OCI-LY7 (cell line): Measurements from ENCODE around the gene DAPK2. TPM values are rescaled to one million over a fixed set of nuclear protein-coding genes. Genes with fewer than 3 reads are reported as not detected.
A peak's percentile ranks its signal among the peaks of the same experiment; 100 is the strongest.
"Not testable (repeated sequence)": the region's sequence is repeated elsewhere in the genome, so short reads cannot be mapped to it uniquely, and the experiment has no call there.

Experiments used
- BruUV-seq: library from RNA; stranded (reverse); fragments of 400-500 nt; replicated peaks from 2 replicates; lab custom pipeline; 2021; lab: Mats Ljungman, UMichigan
- CTCF ChIA-PET: fragments of 300-600 bp; sonication (Branson Sonifier 250); formaldehyde crosslinking; loops from one replicate; lab custom pipeline; 2022; ENCODE audit warnings: antibody characterized with exemption; ENCODE audit not compliant: unreplicated experiment; lab: Charles Lee
- POLR2A ChIA-PET: fragments of 300-600 bp; sonication (Branson Sonifier 250); formaldehyde crosslinking; loops from one replicate; lab custom pipeline; 2022; ENCODE audit warnings: antibody characterized with exemption; lab: Charles Lee
- DNase-seq: peaks from one replicate; pipeline ENCODE4 v3.0.0-alpha.2; 2015; ENCODE audit warnings: low spot score
- H2AFZ ChIP-seq: fragments of 200-600 bp; sonication (generic), shearing (Covaris generic); 2 replicates; pipeline ENCODE4 v1.6.1; 2014; ENCODE audit warnings: mild to moderate bottlenecking, antibody characterized with exemption, low read length, moderate library complexity
- H3K27ac ChIP-seq: fragments of 200-600 bp; sonication (generic); 2 replicates; pipeline ENCODE4 v1.5.1; 2014; ENCODE audit warnings: mixed run types, low read depth, mild to moderate bottlenecking, moderate library complexity, low read length, inconsistent platforms; ENCODE audit not compliant: poor library complexity, severe bottlenecking
- H3K36me3 ChIP-seq: fragments of 200-600 bp; sonication (generic); 2 replicates; pipeline ENCODE4 v1.6.1; 2014; ENCODE audit warnings: mild to moderate bottlenecking, antibody characterized with exemption, low read length, moderate library complexity, mixed read lengths; ENCODE audit not compliant: insufficient read depth
- H3K4me1 ChIP-seq: fragments of 200-600 bp; sonication (generic); 2 replicates; pipeline ENCODE4 v1.5.1; 2014; ENCODE audit warnings: mild to moderate bottlenecking, low read length; ENCODE audit not compliant: insufficient read depth, poor library complexity, severe bottlenecking
- H3K4me2 ChIP-seq: fragments of 200-600 bp; sonication (generic); 2 replicates; pipeline ENCODE4 v1.6.1; 2014; ENCODE audit warnings: mild to moderate bottlenecking, low read length
- H3K4me3 ChIP-seq: fragments of 200-600 bp; sonication (generic); 2 replicates; pipeline ENCODE4 v1.5.1; 2014; ENCODE audit warnings: mild to moderate bottlenecking, low read depth, low read length; ENCODE audit not compliant: poor library complexity, severe bottlenecking
- H3K79me2 ChIP-seq: fragments of 200-600 bp; sonication (generic); 2 replicates; pipeline ENCODE4 v1.6.1; 2016; ENCODE audit warnings: low read depth, mild to moderate bottlenecking, low read length, moderate library complexity, mixed read lengths; ENCODE audit not compliant: insufficient read depth
- H3K9me2 ChIP-seq: fragments of 200-600 bp; sonication (generic); 2 replicates; pipeline ENCODE4 v1.6.1; 2016; ENCODE audit warnings: mild to moderate bottlenecking, low read length, mixed read lengths; ENCODE audit not compliant: insufficient read depth
- H3K9me3 ChIP-seq: fragments of 200-600 bp; sonication (generic); 2 replicates; pipeline ENCODE4 v1.6.1; 2014; ENCODE audit warnings: mild to moderate bottlenecking, mixed run types, low read length, mixed read lengths
- H4K20me1 ChIP-seq: fragments of 200-600 bp; sonication (generic); 2 replicates; pipeline ENCODE4 v1.6.1; 2014; ENCODE audit warnings: mild to moderate bottlenecking, antibody characterized with exemption, low read length, moderate library complexity, mixed read lengths; ENCODE audit not compliant: insufficient read depth
- CTCF ChIP-seq: fragments of 200-600 bp; sonication (generic); conservative IDR thresholded peaks from 2 replicates; pipeline ENCODE4 v1.5.1; 2014; ENCODE audit warnings: mild to moderate bottlenecking, antibody characterized with exemption, low read length, moderate library complexity, mixed read lengths
- EZH2phosphoT487 ChIP-seq: fragments of 200-600 bp; sonication (generic); IDR thresholded peaks from 2 replicates; pipeline ENCODE4 v1.6.1; 2018; ENCODE audit warnings: low read depth, borderline replicate concordance, mild to moderate bottlenecking, mixed run types, antibody characterized with exemption, low read length, moderate library complexity, mixed read lengths
- intact Hi-C: fragments of 100-400 bp; cut with micrococcal nuclease; formaldehyde crosslinking; loops from one replicate; pipeline ENCODE4 v1.10.0; 2022; ENCODE audit not compliant: unreplicated experiment
- total RNA-seq, 2 experiments: library from RNA; depleted of rRNA in 1 of 2; stranded (reverse); fragments of >200 nt in 1 of 2; shearing (Covaris generic) in 1 of 2; gene quantifications; 2 replicates each; pipeline ENCODE4 v1.2.3, GENCODE V29; 2014 to 2022

Gene DAPK2
- total RNA-seq, 2 experiments from 2014 or later: 0.36 to 1.2 TPM

- H3K4me1 ChIP-seq: peaks cover 17% of the 10 kb centered on the region
- POLR2A ChIA-PET: interaction anchor here (0.6 to 0.7 kb wide), 2 partner anchors 25 to 88 kb away, joined by 3 to 4 read pairs; no protein-coding TSS in a partner anchor
- no peak overlapping the region for H3K27ac ChIP-seq
- CTCF ChIA-PET: interaction anchor here (0.6 to 1.6 kb wide), 4 partner anchors 25 to 812 kb away, joined by 3 to 8 read pairs (median 4); no protein-coding TSS in a partner anchor
- no TSS peak for BruUV-seq
- peak overlapping the region; percentile 92 for H2AFZ ChIP-seq
- H3K4me2 ChIP-seq: peak overlapping the region; percentile 49
- no peaks in the 10 kb centered on the region for H3K9me3 ChIP-seq
- DNase-seq: peak; percentile 81
- peak overlapping the region; percentile 9 for H3K4me3 ChIP-seq
- no peak for TF ChIP-seq EZH2phosphoT487
- peak; percentile 87 for TF ChIP-seq CTCF
- H3K9me2 ChIP-seq: no peaks in the 10 kb centered on the region
- H4K20me1 ChIP-seq: no peaks in the 10 kb centered on the region
- H3K36me3 ChIP-seq: peaks cover 22% of the 10 kb centered on the region
- intact Hi-C loops: loop anchor here (1.0 to 5.0 kb wide), 5 partner anchors 177 to 601 kb away; partner anchors contain the start of gene HERC1
- no peaks in the 10 kb centered on the region for H3K79me2 ChIP-seq
Observed at GRCh38 chr15:64067564-64068030, 21.3 kb upstream of the DAPK2 start.

GRCh38 chr15:64066451-64066850, 20.2 kb upstream of the DAPK2 start:
- no peak for TF ChIP-seq EZH2phosphoT487
- no peak for TF ChIP-seq CTCF
- intact Hi-C loops: loop anchor here (2.0 to 5.0 kb wide), 2 partner anchors 176 to 234 kb away; partner anchors contain the start of gene HERC1
- POLR2A ChIA-PET: interaction anchor here (0.7 kb wide), 1 partner anchor 28 kb away, joined by 4 read pairs; the partner anchor contains the start of gene CIAO2A

GRCh38 chr15:64060716-64061115, 14.4 kb upstream of the DAPK2 start:
- intact Hi-C loops: no loop called here
- Histone ChIP-seq H3K36me3 (no peaks in the 10 kb centered on the region), H3K4me3 (no peak overlapping the region), H3K9me2 (no peaks in the 10 kb centered on the region), H2AFZ (no peak overlapping the region), H3K27ac (no peak overlapping the region), H3K4me1 (no peaks in the 10 kb centered on the region), H4K20me1 (no peaks in the 10 kb centered on the region), H3K4me2 (no peak overlapping the region), H3K9me3 (no peaks in the 10 kb centered on the region), H3K79me2 (no peaks in the 10 kb centered on the region)
- no peak for DNase-seq
- ChIA-PET CTCF (no interaction called here), POLR2A (no interaction called here)
- no TSS peak for BruUV-seq
- no peak for TF ChIP-seq EZH2phosphoT487
- no peak for TF ChIP-seq CTCF

More at GRCh38 chr15:64066451-64066850, 20.2 kb upstream of the DAPK2 start:
- no peak for DNase-seq
- Histone ChIP-seq H4K20me1 (no peaks in the 10 kb centered on the region), H3K4me3 (no peak overlapping the region), H3K9me2 (no peaks in the 10 kb centered on the region), H3K4me1 (peaks cover 17% of the 10 kb centered on the region), H3K27ac (no peak overlapping the region), H3K79me2 (no peaks in the 10 kb centered on the region), H3K9me3 (no peaks in the 10 kb centered on the region), H2AFZ (no peak overlapping the region), H3K4me2 (no peak overlapping the region), H3K36me3 (peaks cover 10% of the 10 kb centered on the region; the same call in 1 of the 2 replicates)
- CTCF ChIA-PET: interaction anchor here (1.4 kb wide), 1 partner anchor 26 kb away, joined by 3 read pairs; no protein-coding TSS in a partner anchor
- no TSS peak for BruUV-seq

- H3K36me3 ChIP-seq, H3K9me3 ChIP-seq, H3K4me2 ChIP-seq, H3K27ac ChIP-seq, H3K9me2 ChIP-seq, POLR2A ChIA-PET, DNase-seq, BruUV-seq, H3K79me2 ChIP-seq, H3K4me3 ChIP-seq, CTCF ChIA-PET, H3K4me1 ChIP-seq, H4K20me1 ChIP-seq, intact Hi-C loops, H2AFZ ChIP-seq: not testable (repeated sequence)
Observed at GRCh38 chr15:64059104-64059503, 12.8 kb upstream of the DAPK2 start.
